ENCODE results near the gene ASB2. TPM values are rescaled to one million over a fixed set of nuclear protein-coding genes. Genes with fewer than 3 reads are reported as not detected.

ASB2 gene
- total RNA-seq, 1 experiment from 2014 or later = not detected

DNA sequence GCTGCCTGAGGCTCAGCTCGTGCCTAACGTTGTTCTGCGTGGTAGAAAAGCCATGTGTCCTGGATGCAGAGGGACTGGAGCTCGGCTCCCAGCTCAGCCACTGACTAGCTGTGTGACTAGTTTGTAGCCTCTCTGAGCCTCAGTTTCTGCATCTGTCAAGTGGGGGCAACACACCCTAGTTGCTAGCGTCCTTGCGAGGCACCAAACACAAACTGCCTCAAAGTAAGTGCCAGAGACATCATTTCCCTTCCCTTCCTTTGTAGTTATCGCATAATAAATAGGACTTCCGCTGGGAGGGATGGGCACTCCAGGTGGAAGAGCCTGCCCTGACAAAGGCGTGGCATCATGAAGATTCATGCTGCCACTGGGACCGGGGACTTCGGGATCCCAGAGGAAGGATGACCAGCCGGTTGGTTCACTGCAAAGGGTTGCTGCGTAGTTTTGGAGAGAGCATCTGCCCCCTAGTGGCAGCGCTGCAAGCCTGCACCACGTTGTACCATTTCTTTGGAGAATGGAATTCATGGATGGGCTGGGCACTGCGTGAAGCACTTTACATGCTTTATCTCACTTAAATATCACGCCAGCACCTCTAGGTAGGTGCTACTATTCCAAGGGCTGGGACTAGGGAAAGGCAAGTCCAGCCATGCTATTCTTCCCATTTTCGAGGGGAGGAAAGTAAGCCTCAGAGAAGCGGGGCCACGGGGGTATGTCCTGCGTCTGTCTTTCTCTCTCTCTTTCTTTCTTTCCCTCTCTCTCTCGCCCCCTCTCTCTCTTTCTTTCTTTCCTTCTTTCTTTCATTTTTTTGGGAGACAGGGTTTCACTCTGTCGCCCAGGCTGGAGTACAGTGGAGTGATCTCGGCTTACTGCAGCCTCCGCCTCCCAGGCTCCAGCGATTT lies 25.4 kb upstream of the ASB2 start:
- H3K4me2 ChIP-seq (ENCODE audit: low read length) = peak overlapping the region; percentile 37
- no peaks in the 10 kb centered on the region for H3K9me2 ChIP-seq (ENCODE audit: insufficient read depth)
- H3K9me3 ChIP-seq (ENCODE audit: control insufficient read depth in 1 of 2, insufficient read depth in 1 of 2, low read depth in 1 of 2, low read length in 2 of 2) = no peaks in the 10 kb centered on the region
- no peaks in the 10 kb centered on the region for H4K20me1 ChIP-seq (ENCODE audit: insufficient read depth)
- intact Hi-C loops (cut with micrococcal nuclease) = loop anchor here (1.0 to 10.0 kb wide), 2 partner anchors 61 to 347 kb away; no protein-coding TSS in a partner anchor
- H3K27ac ChIP-seq (ENCODE audit: low read depth, low read length) = no peak overlapping the region; the same call in 1 of the 2 replicates
- H3K36me3 ChIP-seq (ENCODE audit: control insufficient read depth in 1 of 2, insufficient read depth in 2 of 2, low read length in 2 of 2) = no peaks in the 10 kb centered on the region
- CTCF ChIA-PET = interaction anchor here (0.7 to 10.4 kb wide), 4 partner anchors 11 to 60 kb away, joined by 3 to 121 read pairs (median 4); partner anchors contain the start of gene OTUB2
- no peaks in the 10 kb centered on the region for H3K27me3 ChIP-seq (ENCODE audit: insufficient read depth, low read length)
- no TSS peak for BruUV-seq (replicated peaks)
- RAD21 ChIA-PET (ENCODE audit: low non-redundant PET in 1 of 2, low total read pairs in 2 of 2, uncharacterized antibody in 2 of 2, unreplicated experiment in 2 of 2) = interaction anchor here (1.1 to 2.2 kb wide), 2 partner anchors 62 kb away, joined by 7 to 11 read pairs; no protein-coding TSS in a partner anchor
- H3K9ac ChIP-seq (ENCODE audit: low read length) = no peak overlapping the region
- H3K4me1 ChIP-seq (ENCODE audit: control insufficient read depth in 1 of 2, insufficient read depth in 2 of 2, low read length in 2 of 2) = peaks cover 0 to 19% of the 10 kb centered on the region in 2 experiments; a peak in 2 of 4 replicates
- no peaks in the 10 kb centered on the region for H3K79me2 ChIP-seq (ENCODE audit: insufficient read depth, low read length)
- H3K4me3 ChIP-seq (replicated peaks in 1 of 2; ENCODE audit: low read depth in 1 of 2, low read length in 2 of 2) = no peak overlapping the region
- ATAC-seq (peak; percentile 92), DNase-seq (ENCODE audit: low read depth, low spot score) (peak; percentile 59)
- TF ChIP-seq, protein P1, sequence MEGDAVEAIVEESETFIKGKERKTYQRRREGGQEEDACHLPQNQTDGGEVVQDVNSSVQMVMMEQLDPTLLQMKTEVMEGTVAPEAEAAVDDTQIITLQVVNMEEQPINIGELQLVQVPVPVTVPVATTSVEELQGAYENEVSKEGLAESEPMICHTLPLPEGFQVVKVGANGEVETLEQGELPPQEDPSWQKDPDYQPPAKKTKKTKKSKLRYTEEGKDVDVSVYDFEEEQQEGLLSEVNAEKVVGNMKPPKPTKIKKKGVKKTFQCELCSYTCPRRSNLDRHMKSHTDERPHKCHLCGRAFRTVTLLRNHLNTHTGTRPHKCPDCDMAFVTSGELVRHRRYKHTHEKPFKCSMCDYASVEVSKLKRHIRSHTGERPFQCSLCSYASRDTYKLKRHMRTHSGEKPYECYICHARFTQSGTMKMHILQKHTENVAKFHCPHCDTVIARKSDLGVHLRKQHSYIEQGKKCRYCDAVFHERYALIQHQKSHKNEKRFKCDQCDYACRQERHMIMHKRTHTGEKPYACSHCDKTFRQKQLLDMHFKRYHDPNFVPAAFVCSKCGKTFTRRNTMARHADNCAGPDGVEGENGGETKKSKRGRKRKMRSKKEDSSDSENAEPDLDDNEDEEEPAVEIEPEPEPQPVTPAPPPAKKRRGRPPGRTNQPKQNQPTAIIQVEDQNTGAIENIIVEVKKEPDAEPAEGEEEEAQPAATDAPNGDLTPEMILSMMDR (IDR thresholded peaks at IDR 0.05 in 2 of 3, conservative IDR thresholded peaks at IDR 0.05 in 1 of 3; ENCODE audit: borderline replicate concordance in 1 of 3, insufficient read depth in 1 of 3, low read depth in 2 of 3, low read length in 2 of 3) = peak; percentile 94 to 97 (median 96)
- TF ChIP-seq RAD21 (IDR thresholded peaks at IDR 0.05; ENCODE audit: low read depth) (peak; percentile 92), POLR2AphosphoS5 (IDR thresholded peaks at IDR 0.05; ENCODE audit: low read depth, low read length) (no peak), ZNF274 (IDR thresholded peaks at IDR 0.05; ENCODE audit: low read depth, low read length) (no peak), FOSL1 (IDR thresholded peaks at IDR 0.05; ENCODE audit: low read depth) (no peak), EZH2 (IDR thresholded peaks at IDR 0.05) (no peak), CEBPB (IDR thresholded peaks at IDR 0.05; ENCODE audit: low read depth) (no peak), POLR2A (IDR thresholded peaks at IDR 0.05; ENCODE audit: borderline replicate concordance, extremely low read depth, insufficient read depth, insufficient read length) (no peak), YY1 (IDR thresholded peaks at IDR 0.05; ENCODE audit: extremely low read depth, insufficient replicate concordance, low read depth, low read length) (peak; percentile 28)
- TF ChIP-seq, protein P2, sequence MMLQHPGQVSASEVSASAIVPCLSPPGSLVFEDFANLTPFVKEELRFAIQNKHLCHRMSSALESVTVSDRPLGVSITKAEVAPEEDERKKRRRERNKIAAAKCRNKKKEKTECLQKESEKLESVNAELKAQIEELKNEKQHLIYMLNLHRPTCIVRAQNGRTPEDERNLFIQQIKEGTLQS (IDR thresholded peaks at IDR 0.05) = no peak
- POLR2A ChIA-PET = no interaction called here
- no peak overlapping the region for H2AFZ ChIP-seq (ENCODE audit: low read depth, low read length, poor library complexity, severe bottlenecking)

Measured in HCT116 (cell line).